ENCODE data around the gene GUCA2B.

The GUCA2B gene

GRCh38 chr1:42189931-42190853 lies 37.0 kb downstream of the GUCA2B start:
- Histone ChIP-seq H3K23ac (ENCODE audit: low read length) (no peak overlapping the region), H3K27me3 (ENCODE audit: insufficient read depth, low read length, poor library complexity) (no peaks in the 10 kb centered on the region), H3K4me3 (ENCODE audit: low read length) (no peak overlapping the region), H3K4me1 (ENCODE audit: control insufficient read depth, low read depth, low read length) (no peaks in the 10 kb centered on the region), H3K36me3 (ENCODE audit: control insufficient read depth, insufficient read depth, low read length) (peaks cover 3% of the 10 kb centered on the region), H2BK5ac (ENCODE audit: low read length) (no peak overlapping the region), H3K79me2 (ENCODE audit: control insufficient read depth, insufficient read depth, low read length) (no peaks in the 10 kb centered on the region), H3K56ac (ENCODE audit: low read length) (no peak overlapping the region), H3K4me2 (ENCODE audit: low read length) (no peak overlapping the region), H2BK15ac (replicated peaks; ENCODE audit: low read depth) (no peak overlapping the region), H3K4ac (ENCODE audit: low read depth, low read length) (no peak overlapping the region), H3K18ac (ENCODE audit: low read length) (no peak overlapping the region), H2BK120ac (ENCODE audit: low read depth, low read length) (no peak overlapping the region), H4K8ac (ENCODE audit: low read depth, low read length) (no peak overlapping the region), H2AK5ac (ENCODE audit: low read length) (no peak overlapping the region), H3K9ac (ENCODE audit: low read length) (no peak overlapping the region), H3K27ac (ENCODE audit: low read depth, low read length) (no peak overlapping the region), H3K79me1 (ENCODE audit: low read length) (peaks cover 3% of the 10 kb centered on the region), H4K5ac (ENCODE audit: low read length) (no peak overlapping the region)
- no CpG with 5 or more reads among the region's 6 CpGs for WGBS (ENCODE audit: extremely low coverage, insufficient coverage, low lambda C conversion rate)
- DNase-seq: no peak

GRCh38 chr1:42191319-42191718 lies 38.1 kb downstream of the GUCA2B start:
- DNase-seq: no peak
- peaks cover 5% of the 10 kb centered on the region for H3K79me1 ChIP-seq (ENCODE audit: low read length)
- H2BK120ac ChIP-seq (ENCODE audit: low read depth, low read length): no peak overlapping the region
- H3K4me2 ChIP-seq (ENCODE audit: low read length): no peak overlapping the region
- no CpG with 5 or more reads among the region's 8 CpGs for WGBS (ENCODE audit: extremely low coverage, insufficient coverage, low lambda C conversion rate)
- peaks cover 3% of the 10 kb centered on the region for H3K36me3 ChIP-seq (ENCODE audit: control insufficient read depth, insufficient read depth, low read length)
- no peak overlapping the region for H3K4ac ChIP-seq (ENCODE audit: low read depth, low read length)
- no peak overlapping the region for H3K18ac ChIP-seq (ENCODE audit: low read length)
- no peak overlapping the region for H2AK5ac ChIP-seq (ENCODE audit: low read length)
- H3K27ac ChIP-seq (ENCODE audit: low read depth, low read length): no peak overlapping the region
- no peak overlapping the region for H3K4me3 ChIP-seq (ENCODE audit: low read length)
- no peak overlapping the region for H3K56ac ChIP-seq (ENCODE audit: low read length)
- H3K9ac ChIP-seq (ENCODE audit: low read length): no peak overlapping the region
- H4K5ac ChIP-seq (ENCODE audit: low read length): no peak overlapping the region
- H3K23ac ChIP-seq (ENCODE audit: low read length): peak overlapping the region; percentile 16
- no peak overlapping the region for H4K8ac ChIP-seq (ENCODE audit: low read depth, low read length)
- no peaks in the 10 kb centered on the region for H3K27me3 ChIP-seq (ENCODE audit: insufficient read depth, low read length, poor library complexity)
- no peak overlapping the region for H2BK15ac ChIP-seq (replicated peaks; ENCODE audit: low read depth)
- no peaks in the 10 kb centered on the region for H3K79me2 ChIP-seq (ENCODE audit: control insufficient read depth, insufficient read depth, low read length)
- no peaks in the 10 kb centered on the region for H3K4me1 ChIP-seq (ENCODE audit: control insufficient read depth, low read depth, low read length)
- H2BK5ac ChIP-seq (ENCODE audit: low read length): no peak overlapping the region

DNA sequence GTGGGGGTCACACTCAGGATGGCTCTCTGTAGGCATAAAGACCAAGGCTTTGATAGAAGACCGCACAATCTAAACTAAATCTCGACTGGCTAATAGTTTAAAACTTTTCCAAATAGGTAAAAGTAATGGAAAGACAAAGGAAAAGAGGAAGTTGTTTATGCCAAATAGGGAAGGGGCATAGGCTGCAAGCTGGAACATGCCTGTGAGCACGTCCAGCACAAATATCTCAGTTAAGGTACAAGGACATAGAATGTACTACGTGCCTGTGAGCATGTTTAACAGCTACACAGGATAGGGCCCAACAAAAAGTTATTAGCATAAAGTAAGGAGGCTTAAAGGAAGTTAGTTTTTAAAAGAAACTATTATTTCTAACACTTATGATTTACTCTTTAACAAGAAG lies 38.9 kb downstream of the GUCA2B start:
- peaks cover 3% of the 10 kb centered on the region for H3K36me3 ChIP-seq (ENCODE audit: control insufficient read depth, insufficient read depth, low read length)
- no peaks in the 10 kb centered on the region for H3K4me1 ChIP-seq (ENCODE audit: control insufficient read depth, low read depth, low read length)
- H3K18ac ChIP-seq (ENCODE audit: low read length): no peak overlapping the region

GRCh38 chr1:42195841-42196240 lies 42.6 kb downstream of the GUCA2B start:
- Histone ChIP-seq H3K4me3 (ENCODE audit: low read length) (no peak overlapping the region), H3K4ac (ENCODE audit: low read depth, low read length) (no peak overlapping the region), H3K9ac (ENCODE audit: low read length) (no peak overlapping the region), H3K18ac (ENCODE audit: low read length) (no peak overlapping the region), H2AK5ac (ENCODE audit: low read length) (no peak overlapping the region), H4K5ac (ENCODE audit: low read length) (no peak overlapping the region), H3K79me1 (ENCODE audit: low read length) (peaks cover 5% of the 10 kb centered on the region), H3K4me1 (ENCODE audit: control insufficient read depth, low read depth, low read length) (no peaks in the 10 kb centered on the region), H3K27ac (ENCODE audit: low read depth, low read length) (no peak overlapping the region), H3K23ac (ENCODE audit: low read length) (no peak overlapping the region), H3K36me3 (ENCODE audit: control insufficient read depth, insufficient read depth, low read length) (peaks cover 3% of the 10 kb centered on the region), H3K27me3 (ENCODE audit: insufficient read depth, low read length, poor library complexity) (no peaks in the 10 kb centered on the region), H3K79me2 (ENCODE audit: control insufficient read depth, insufficient read depth, low read length) (no peaks in the 10 kb centered on the region), H2BK5ac (ENCODE audit: low read length) (no peak overlapping the region), H3K4me2 (ENCODE audit: low read length) (no peak overlapping the region), H2BK120ac (ENCODE audit: low read depth, low read length) (no peak overlapping the region), H3K56ac (ENCODE audit: low read length) (no peak overlapping the region), H4K8ac (ENCODE audit: low read depth, low read length) (no peak overlapping the region), H2BK15ac (replicated peaks; ENCODE audit: low read depth) (no peak overlapping the region)
- DNase-seq: no peak
- WGBS (ENCODE audit: extremely low coverage, insufficient coverage, low lambda C conversion rate): no CpG with 5 or more reads among the region's 3 CpGs

More for the DNA sequence above, 38.9 kb downstream of the GUCA2B start:
- DNase-seq: no peak
- H2BK5ac ChIP-seq (ENCODE audit: low read length): no peak overlapping the region
- no peak overlapping the region for H3K4ac ChIP-seq (ENCODE audit: low read depth, low read length)
- no peak overlapping the region for H3K9ac ChIP-seq (ENCODE audit: low read length)
- peaks cover 5% of the 10 kb centered on the region for H3K79me1 ChIP-seq (ENCODE audit: low read length)
- no peak overlapping the region for H2BK15ac ChIP-seq (replicated peaks; ENCODE audit: low read depth)
- no peak overlapping the region for H3K4me2 ChIP-seq (ENCODE audit: low read length)
- no CpG with 5 or more reads among the region's 4 CpGs for WGBS (ENCODE audit: extremely low coverage, insufficient coverage, low lambda C conversion rate)
- no peaks in the 10 kb centered on the region for H3K79me2 ChIP-seq (ENCODE audit: control insufficient read depth, insufficient read depth, low read length)
- H3K23ac ChIP-seq (ENCODE audit: low read length): no peak overlapping the region
- H3K27ac ChIP-seq (ENCODE audit: low read depth, low read length): no peak overlapping the region
- no peak overlapping the region for H4K8ac ChIP-seq (ENCODE audit: low read depth, low read length)
- H3K4me3 ChIP-seq (ENCODE audit: low read length): no peak overlapping the region
- no peak overlapping the region for H3K56ac ChIP-seq (ENCODE audit: low read length)
- no peak overlapping the region for H2AK5ac ChIP-seq (ENCODE audit: low read length)
- H3K27me3 ChIP-seq (ENCODE audit: insufficient read depth, low read length, poor library complexity): no peaks in the 10 kb centered on the region
- no peak overlapping the region for H4K5ac ChIP-seq (ENCODE audit: low read length)
- no peak overlapping the region for H2BK120ac ChIP-seq (ENCODE audit: low read depth, low read length)

DNA sequence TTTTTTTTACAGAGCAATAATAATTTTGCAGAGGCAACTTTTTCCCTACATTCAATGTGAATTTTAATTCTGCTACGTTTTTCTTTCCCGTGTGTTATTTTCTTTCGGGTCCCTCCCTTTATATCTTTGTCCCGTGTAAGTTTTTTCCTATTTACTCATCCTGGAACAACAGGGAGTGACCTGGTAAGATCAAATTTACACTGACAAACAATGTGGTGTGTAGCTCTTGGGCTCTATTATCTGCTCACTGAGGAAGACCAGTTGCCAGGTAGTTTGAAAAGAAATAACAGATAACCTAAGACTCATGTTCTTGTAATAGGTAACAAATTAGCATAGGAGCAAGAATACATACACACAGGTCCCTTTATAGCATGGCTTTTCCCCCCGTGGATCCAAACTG lies 45.0 kb downstream of the GUCA2B start:
- H3K79me2 ChIP-seq (ENCODE audit: control insufficient read depth, insufficient read depth, low read length): no peaks in the 10 kb centered on the region
- H4K5ac ChIP-seq (ENCODE audit: low read length): no peak overlapping the region
- DNase-seq: no peak
- H3K27ac ChIP-seq (ENCODE audit: low read depth, low read length): no peak overlapping the region
- no peak overlapping the region for H2AK5ac ChIP-seq (ENCODE audit: low read length)
- WGBS (ENCODE audit: extremely low coverage, insufficient coverage, low lambda C conversion rate): no CpG with 5 or more reads among the region's 5 CpGs
- H2BK15ac ChIP-seq (replicated peaks; ENCODE audit: low read depth): no peak overlapping the region
- no peak overlapping the region for H3K18ac ChIP-seq (ENCODE audit: low read length)
- H3K4me3 ChIP-seq (ENCODE audit: low read length): no peak overlapping the region
- H3K4me2 ChIP-seq (ENCODE audit: low read length): no peak overlapping the region
- H2BK120ac ChIP-seq (ENCODE audit: low read depth, low read length): no peak overlapping the region
- no peak overlapping the region for H3K23ac ChIP-seq (ENCODE audit: low read length)
- no peaks in the 10 kb centered on the region for H3K36me3 ChIP-seq (ENCODE audit: control insufficient read depth, insufficient read depth, low read length)
- peaks cover 2% of the 10 kb centered on the region for H3K79me1 ChIP-seq (ENCODE audit: low read length)
- no peak overlapping the region for H3K9ac ChIP-seq (ENCODE audit: low read length)
- H3K4me1 ChIP-seq (ENCODE audit: control insufficient read depth, low read depth, low read length): no peaks in the 10 kb centered on the region
- no peak overlapping the region for H2BK5ac ChIP-seq (ENCODE audit: low read length)
- no peak overlapping the region for H4K8ac ChIP-seq (ENCODE audit: low read depth, low read length)
- H3K27me3 ChIP-seq (ENCODE audit: insufficient read depth, low read length, poor library complexity): no peaks in the 10 kb centered on the region
- no peak overlapping the region for H3K56ac ChIP-seq (ENCODE audit: low read length)
- H3K4ac ChIP-seq (ENCODE audit: low read depth, low read length): no peak overlapping the region

- DNase-seq: no peak
- H3K4me3 ChIP-seq (ENCODE audit: low read length): no peak overlapping the region
- H2BK15ac ChIP-seq (replicated peaks; ENCODE audit: low read depth): no peak overlapping the region
- H3K4ac ChIP-seq (ENCODE audit: low read depth, low read length): no peak overlapping the region
- no peaks in the 10 kb centered on the region for H3K36me3 ChIP-seq (ENCODE audit: control insufficient read depth, insufficient read depth, low read length)
- H3K27ac ChIP-seq (ENCODE audit: low read depth, low read length): no peak overlapping the region
- H4K8ac ChIP-seq (ENCODE audit: low read depth, low read length): no peak overlapping the region
- no peak overlapping the region for H3K23ac ChIP-seq (ENCODE audit: low read length)
- H3K4me1 ChIP-seq (ENCODE audit: control insufficient read depth, low read depth, low read length): no peaks in the 10 kb centered on the region
- H3K9ac ChIP-seq (ENCODE audit: low read length): no peak overlapping the region
- no peak overlapping the region for H4K5ac ChIP-seq (ENCODE audit: low read length)
- H3K18ac ChIP-seq (ENCODE audit: low read length): no peak overlapping the region
- no peak overlapping the region for H2BK120ac ChIP-seq (ENCODE audit: low read depth, low read length)
- H2BK5ac ChIP-seq (ENCODE audit: low read length): no peak overlapping the region
- H3K79me1 ChIP-seq (ENCODE audit: low read length): peaks cover 3% of the 10 kb centered on the region
- H3K56ac ChIP-seq (ENCODE audit: low read length): no peak overlapping the region
- no peak overlapping the region for H3K4me2 ChIP-seq (ENCODE audit: low read length)
- H3K79me2 ChIP-seq (ENCODE audit: control insufficient read depth, insufficient read depth, low read length): peaks cover 3% of the 10 kb centered on the region
- H2AK5ac ChIP-seq (ENCODE audit: low read length): no peak overlapping the region
- H3K27me3 ChIP-seq (ENCODE audit: insufficient read depth, low read length, poor library complexity): no peaks in the 10 kb centered on the region
These were observed 48.8 kb downstream of the GUCA2B start for GRCh38 chr1:42201986-42202385.

All from mesendoderm (in vitro differentiated cells).